ENCODE results near the gene SVOP. TPM values are rescaled to one million over a fixed set of nuclear protein-coding genes. Genes with fewer than 3 reads are reported as not detected.

The SVOP gene
- total RNA-seq, 1 donor from 2014 or later = 2.2 TPM

Other genes starting within 250 kb of the SVOP start
- gene SSH1, start 163.5 kb downstream of the SVOP start, total RNA-seq (ENCODE audit: insufficient read depth, low replicate concordance) = 20.0 TPM
- gene DAO, start 141.0 kb downstream of the SVOP start, total RNA-seq (ENCODE audit: insufficient read depth, low replicate concordance) = not detected
- gene USP30, start 31.5 kb upstream of the SVOP start, total RNA-seq (ENCODE audit: insufficient read depth, low replicate concordance) = 4.1 TPM
- gene ALKBH2, start 72.4 kb upstream of the SVOP start, total RNA-seq (ENCODE audit: insufficient read depth, low replicate concordance) = 18.1 TPM
- 18.1 TPM for gene UNG, start 76.5 kb upstream of the SVOP start, total RNA-seq (ENCODE audit: insufficient read depth, low replicate concordance)
- 27.9 TPM for gene ACACB, start 95.5 kb upstream of the SVOP start, total RNA-seq (ENCODE audit: insufficient read depth, low replicate concordance)